Ectodermal cell (in vitro differentiated cells): Measurements from ENCODE around the gene TPGS1.

ENCODE experiments used
- H3K27ac ChIP-seq: 2 replicates; pipeline ENCODE4 v1.7.0; 2013; ENCODE audit warnings: mild to moderate bottlenecking, low read depth, low read length; ENCODE audit not compliant: insufficient read depth, poor library complexity, severe bottlenecking
- H3K27me3 ChIP-seq: 2 replicates; pipeline ENCODE4 v1.7.0; 2013; ENCODE audit warnings: mild to moderate bottlenecking, low read length; ENCODE audit not compliant: insufficient read depth, control insufficient read depth, poor library complexity, severe bottlenecking
- H3K36me3 ChIP-seq: one replicate; pipeline ENCODE4 v1.7.0; 2013; ENCODE audit warnings: low read length; ENCODE audit not compliant: control insufficient read depth, insufficient read depth
- H3K4me1 ChIP-seq: one replicate; pipeline ENCODE4 v1.7.0; 2013; ENCODE audit warnings: low read length; ENCODE audit not compliant: control insufficient read depth, insufficient read depth
- H3K4me3 ChIP-seq: 2 replicates; pipeline ENCODE4 v1.7.0; 2013; ENCODE audit warnings: low read depth, low read length, control low read depth; ENCODE audit not compliant: insufficient read depth
- H3K9me3 ChIP-seq: 2 replicates; pipeline ENCODE4 v1.7.0; 2013; ENCODE audit warnings: mild to moderate bottlenecking, low read length, moderate library complexity; ENCODE audit not compliant: control insufficient read depth
- WGBS, 2 experiments: methylation state at CpG; one replicate each; pipeline ENCODE4 v1.1.7; 2013; ENCODE audit warnings: missing lambda C conversion rate in 2 of 2; 5-methylcytosine and 5-hydroxymethylcytosine counted together

Gene TPGS1

GRCh38 chr19:497491-497868 lies 9.8 kb upstream of the TPGS1 start:
- H3K4me1 ChIP-seq, result peaks cover 6% of the 10 kb centered on the region
- no peak overlapping the region for H3K4me3 ChIP-seq
- H3K36me3 ChIP-seq, result no peaks in the 10 kb centered on the region
- H3K27me3 ChIP-seq, result peaks cover 53% of the 10 kb centered on the region
- H3K27ac ChIP-seq, result no peak overlapping the region
- H3K9me3 ChIP-seq, result no peaks in the 10 kb centered on the region
- WGBS, 2 experiments, result 1 to 2% methylated on average over 36 of the region's 36 CpGs

DNA sequence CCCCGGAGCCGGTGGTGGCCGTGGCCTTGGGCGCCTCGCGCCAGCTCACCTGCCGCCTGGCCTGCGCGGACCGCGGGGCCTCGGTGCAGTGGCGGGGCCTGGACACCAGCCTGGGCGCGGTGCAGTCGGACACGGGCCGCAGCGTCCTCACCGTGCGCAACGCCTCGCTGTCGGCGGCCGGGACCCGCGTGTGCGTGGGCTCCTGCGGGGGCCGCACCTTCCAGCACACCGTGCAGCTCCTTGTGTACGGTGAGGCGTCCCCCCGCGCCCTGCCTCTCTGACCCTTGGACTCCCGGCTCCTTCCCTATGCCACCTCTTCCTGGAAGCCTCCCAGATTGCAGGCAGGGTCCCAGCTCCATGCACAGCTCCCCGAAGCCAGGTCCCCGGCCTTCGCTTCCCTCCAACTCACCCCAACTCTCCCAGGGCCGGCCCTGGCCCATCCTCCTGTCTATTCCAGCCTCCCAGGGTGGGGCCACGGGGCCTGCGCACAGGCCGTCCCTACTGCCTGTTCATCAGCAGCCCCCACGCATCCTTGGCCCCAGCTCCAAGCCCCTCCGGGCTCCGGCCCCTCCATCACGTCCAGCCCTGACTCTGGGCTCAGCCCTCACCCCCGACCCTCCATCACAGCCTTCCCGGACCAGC lies 9.3 kb upstream of the TPGS1 start:
- H3K9me3 ChIP-seq, result no peaks in the 10 kb centered on the region
- H3K27ac ChIP-seq, result no peak overlapping the region
- 16 to 17% methylated on average over 50 of the region's 50 CpGs for WGBS, 2 experiments
- H3K4me1 ChIP-seq, result peaks cover 6% of the 10 kb centered on the region
- H3K27me3 ChIP-seq, result peaks cover 53% of the 10 kb centered on the region
- peak overlapping the region; percentile 18 for H3K4me3 ChIP-seq
- no peaks in the 10 kb centered on the region for H3K36me3 ChIP-seq

- Histone ChIP-seq H3K4me3 (no peak overlapping the region), H3K9me3 (no peaks in the 10 kb centered on the region), H3K27me3 (peaks cover 53% of the 10 kb centered on the region), H3K4me1 (peaks cover 6% of the 10 kb centered on the region), H3K27ac (no peak overlapping the region), H3K36me3 (no peaks in the 10 kb centered on the region)
- 64 to 65% methylated on average over 26 of the region's 26 CpGs for WGBS, 2 experiments
Observed at GRCh38 chr19:498511-498891, 8.8 kb upstream of the TPGS1 start.

- no peak overlapping the region for H3K4me3 ChIP-seq
- peaks cover 53% of the 10 kb centered on the region for H3K27me3 ChIP-seq
- peaks cover 6% of the 10 kb centered on the region for H3K4me1 ChIP-seq
- H3K9me3 ChIP-seq, result no peaks in the 10 kb centered on the region
- 89% methylated on average over 31 of the region's 31 CpGs for WGBS, 2 experiments
- H3K36me3 ChIP-seq, result no peaks in the 10 kb centered on the region
- H3K27ac ChIP-seq, result no peak overlapping the region
Observed at GRCh38 chr19:498977-499623, 8.2 kb upstream of the TPGS1 start.

DNA sequence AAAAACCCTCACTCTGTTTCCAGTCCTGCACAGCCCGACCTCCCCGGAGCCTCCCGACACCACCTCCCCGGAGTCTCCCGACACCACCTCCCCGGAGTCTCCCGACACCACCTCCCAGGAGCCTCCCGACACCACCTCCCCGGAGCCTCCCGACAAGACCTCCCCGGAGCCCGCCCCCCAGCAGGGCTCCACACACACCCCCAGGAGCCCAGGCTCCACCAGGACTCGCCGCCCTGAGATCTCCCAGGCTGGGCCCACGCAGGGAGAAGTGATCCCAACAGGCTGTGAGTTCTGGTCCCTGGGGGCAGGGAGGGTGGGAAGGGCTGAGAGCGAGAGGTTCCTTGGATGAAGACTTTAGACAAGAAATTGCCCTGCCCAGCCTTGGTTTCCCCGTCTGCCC lies 5.7 kb upstream of the TPGS1 start:
- 89 to 91% methylated on average over 17 of the region's 17 CpGs for WGBS, 2 experiments

GRCh38 chr19:504616-505015 lies 2.7 kb upstream of the TPGS1 start:
- peaks cover 10% of the 10 kb centered on the region for H3K27me3 ChIP-seq
- WGBS, 2 experiments, result 88 to 90% methylated on average over 14 of the region's 14 CpGs
- H3K4me3 ChIP-seq, result no peak overlapping the region
- no peaks in the 10 kb centered on the region for H3K36me3 ChIP-seq
- peaks cover 5% of the 10 kb centered on the region for H3K4me1 ChIP-seq
- H3K27ac ChIP-seq, result no peak overlapping the region
- no peaks in the 10 kb centered on the region for H3K9me3 ChIP-seq

More for the DNA sequence above, 5.7 kb upstream of the TPGS1 start:
- Histone ChIP-seq H3K4me3 (no peak overlapping the region), H3K36me3 (no peaks in the 10 kb centered on the region), H3K9me3 (no peaks in the 10 kb centered on the region), H3K27ac (no peak overlapping the region), H3K27me3 (peaks cover 40% of the 10 kb centered on the region), H3K4me1 (peaks cover 6% of the 10 kb centered on the region)

GRCh38 chr19:506404-507285 lies 652 bp upstream of the TPGS1 start:
- Histone ChIP-seq H3K4me3 (peak overlapping the region; percentile 99), H3K27ac (peak overlapping the region; percentile 99), H3K36me3 (no peaks in the 10 kb centered on the region), H3K4me1 (peaks cover 15% of the 10 kb centered on the region), H3K9me3 (no peaks in the 10 kb centered on the region), H3K27me3 (no peaks in the 10 kb centered on the region)
- WGBS, 2 experiments, result 9% methylated on average over 48 of the region's 48 CpGs

- peaks cover 17% of the 10 kb centered on the region for H3K4me1 ChIP-seq
- WGBS, 2 experiments, result 70% methylated on average over 32 of the region's 32 CpGs
- peak overlapping the region; percentile 99 for H3K4me3 ChIP-seq
- H3K9me3 ChIP-seq, result no peaks in the 10 kb centered on the region
- H3K36me3 ChIP-seq, result no peaks in the 10 kb centered on the region
- no peak overlapping the region for H3K27ac ChIP-seq
- H3K27me3 ChIP-seq, result no peaks in the 10 kb centered on the region
Observed at GRCh38 chr19:508204-509150, 1.2 kb downstream of the TPGS1 start.

GRCh38 chr19:510606-511100 lies 3.4 kb downstream of the TPGS1 start:
- H3K4me1 ChIP-seq, result peaks cover 17% of the 10 kb centered on the region
- 10 to 11% methylated on average over 21 of the region's 21 CpGs for WGBS, 2 experiments

More at GRCh38 chr19:510606-511100, 3.4 kb downstream of the TPGS1 start:
- no peak overlapping the region for H3K4me3 ChIP-seq
- no peaks in the 10 kb centered on the region for H3K9me3 ChIP-seq
- peak overlapping the region; percentile 30 for H3K27ac ChIP-seq
- no peaks in the 10 kb centered on the region for H3K36me3 ChIP-seq
- no peaks in the 10 kb centered on the region for H3K27me3 ChIP-seq
